Measurements from ENCODE around the gene VPS26C. TPM values are rescaled to one million over a fixed set of nuclear protein-coding genes. Genes with fewer than 3 reads are reported as not detected.
"Not testable (repeated sequence)": the region's sequence is repeated elsewhere in the genome, so short reads cannot be mapped to it uniquely, and the experiment has no call there.

VPS26C gene
- total RNA-seq, 2 donors from 2014 or later, result 68.9 to 69.0 TPM

DNA sequence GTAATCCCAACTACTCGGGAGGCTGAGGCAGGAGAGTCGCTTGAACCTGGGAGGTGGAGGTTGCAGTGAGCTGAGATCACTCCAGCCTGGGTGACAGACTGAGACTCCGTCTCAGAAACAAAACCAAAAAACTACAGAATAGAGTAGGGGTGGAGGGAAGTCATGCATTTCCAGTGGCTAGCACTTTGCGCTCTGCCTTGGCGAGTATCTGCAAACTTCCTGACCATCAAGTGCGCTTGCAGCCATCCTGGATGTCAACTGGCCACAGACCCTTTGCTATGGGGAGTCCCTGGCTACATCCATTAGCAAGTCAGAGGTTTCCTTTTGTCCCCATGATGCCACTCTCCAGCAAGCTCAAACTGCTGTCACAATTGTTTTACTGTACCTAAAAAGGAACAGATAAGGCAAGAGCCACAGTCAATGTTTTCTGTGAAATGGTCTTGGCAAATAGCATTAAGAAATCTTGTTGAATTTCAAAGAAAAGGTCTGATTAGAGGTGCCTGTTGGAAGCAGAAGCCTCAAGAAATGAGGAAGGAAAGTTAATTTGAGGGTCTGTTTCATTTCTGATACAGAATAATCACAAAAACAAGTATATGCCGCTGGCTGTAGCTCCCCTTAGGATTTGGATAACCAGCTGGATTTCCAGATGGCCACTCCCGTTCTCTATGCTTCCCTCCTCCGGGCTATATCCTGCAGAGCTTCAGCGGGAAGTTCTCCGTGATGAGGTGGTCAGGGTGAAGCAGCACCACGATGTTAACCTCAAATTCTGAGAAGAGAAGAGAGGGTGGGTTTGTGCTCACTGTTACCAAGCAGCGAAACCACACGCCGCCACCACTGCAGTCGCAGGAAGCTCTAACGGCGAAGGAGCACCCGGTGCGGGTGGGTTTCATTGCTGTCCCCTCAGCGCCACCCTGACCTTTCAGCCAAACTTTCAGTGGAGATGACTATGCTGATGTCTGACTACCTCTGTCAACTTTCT is 42.0 kb downstream of the VPS26C start:
- DNase-seq (ENCODE audit: low spot score in 2 of 2) (peak; percentile 38 to 79), ATAC-seq (peak; percentile 25 to 63)
- peaks cover 36 to 62% of the 10 kb centered on the region in 2 donors for H3K36me3 Mint-ChIP-seq
- no peaks in the 10 kb centered on the region for H3K9me3 Mint-ChIP-seq
- H3K27ac Mint-ChIP-seq, result peak overlapping the region; percentile 66 to 96

DNA sequence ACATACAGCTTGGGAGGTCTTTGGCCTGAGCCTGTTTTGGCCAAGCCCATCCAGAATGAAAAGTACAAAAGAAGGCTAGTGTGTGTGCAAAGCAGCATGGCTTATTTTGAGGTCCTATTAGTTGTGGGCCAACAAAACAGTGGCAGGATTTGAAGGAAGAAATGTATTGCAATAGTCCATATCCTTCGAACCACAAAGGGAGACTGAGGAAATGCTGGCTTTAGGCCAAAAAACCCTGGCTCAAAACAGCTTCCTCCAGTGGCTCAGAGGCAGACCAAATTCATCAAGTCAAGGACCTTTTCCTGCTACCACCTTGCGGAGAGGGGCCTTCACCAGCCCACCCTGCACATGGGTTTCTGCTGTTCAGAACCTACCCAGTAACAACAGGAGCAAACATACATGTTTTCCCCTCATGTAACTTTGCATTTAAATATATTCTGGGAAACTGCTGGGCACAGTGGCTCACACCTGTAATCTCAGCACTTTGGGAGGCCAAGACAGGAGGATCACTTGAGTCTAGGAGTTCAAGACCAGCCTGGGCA is 43.3 kb downstream of the VPS26C start:
- peaks cover 40 to 75% of the 10 kb centered on the region in 2 donors for H3K36me3 Mint-ChIP-seq

DNA sequence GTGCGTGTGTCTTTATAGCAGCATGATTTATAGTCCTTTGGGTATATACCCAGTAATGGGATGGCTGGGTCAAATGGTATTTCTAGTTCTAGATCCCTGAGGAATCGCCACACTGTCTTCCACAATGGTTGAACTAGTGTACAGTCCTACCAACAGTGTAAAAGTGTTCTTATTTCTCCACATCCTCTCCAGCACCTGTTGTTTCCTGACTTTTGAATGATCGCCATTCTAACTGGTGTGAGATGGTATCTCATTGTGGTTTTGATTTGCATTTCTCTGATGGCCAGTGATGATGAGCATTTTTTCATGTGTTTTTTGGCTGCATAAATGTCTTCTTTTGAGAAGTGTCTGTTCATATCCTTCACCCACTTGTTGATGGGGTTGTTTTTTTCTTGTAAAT is 44.9 kb downstream of the VPS26C start:
- H3K27ac Mint-ChIP-seq, result peak overlapping the region in 1 of 2 donors; percentile 96

More for the DNA sequence above, 43.3 kb downstream of the VPS26C start:
- DNase-seq (ENCODE audit: low spot score in 2 of 2), result no peak
- no peaks in the 10 kb centered on the region for H3K9me3 Mint-ChIP-seq
- H3K27ac Mint-ChIP-seq, result no peak overlapping the region
- ATAC-seq, result no peak

DNA sequence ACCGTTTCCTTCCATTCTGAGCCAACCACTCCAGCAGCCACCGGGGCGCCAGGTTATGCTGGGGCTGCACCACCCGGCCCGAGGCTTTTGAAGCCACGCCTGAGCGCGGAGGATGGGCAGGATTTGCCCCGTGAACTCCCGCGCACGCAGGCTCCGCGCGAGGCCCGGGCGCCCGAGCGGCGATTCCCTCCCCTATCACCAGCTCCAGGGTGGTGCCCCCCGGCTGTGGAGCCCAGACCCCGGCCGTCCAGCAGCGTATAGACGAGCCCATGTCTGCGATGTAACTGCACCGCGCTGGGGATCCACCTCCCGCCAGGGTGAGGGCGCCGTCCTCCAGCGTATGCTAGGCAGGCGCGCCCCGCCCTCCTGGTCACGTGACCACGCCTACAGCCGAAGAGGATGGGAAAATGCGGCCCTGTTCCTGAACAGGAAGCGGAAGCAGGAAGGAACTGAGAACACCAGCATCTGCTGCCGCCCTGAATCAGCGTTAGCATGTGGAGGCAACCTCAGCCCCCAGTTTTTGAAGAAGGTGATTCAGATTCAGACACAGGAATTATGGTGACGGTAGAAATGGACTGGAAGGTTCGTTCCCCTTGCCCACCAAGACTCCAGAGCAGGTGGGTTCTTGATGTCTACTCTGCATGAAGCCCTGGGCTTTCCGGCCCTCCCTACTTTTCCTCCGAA is 46.0 kb downstream of the VPS26C start:
- Mint-ChIP-seq H3K36me3 (peaks cover 24 to 57% of the 10 kb centered on the region in 2 donors), H3K9me3 (no peaks in the 10 kb centered on the region), H3K27ac (peak overlapping the region; percentile 94 to 96)
- ATAC-seq, result peak; percentile 84 to 86
- peak; percentile 94 to 96 for DNase-seq (ENCODE audit: low spot score in 2 of 2)

More for the DNA sequence above, 44.9 kb downstream of the VPS26C start:
- H3K36me3 Mint-ChIP-seq, result peaks cover 31 to 65% of the 10 kb centered on the region in 2 donors
- ATAC-seq; DNase-seq (ENCODE audit: low spot score in 2 of 2); H3K9me3 Mint-ChIP-seq: not testable (repeated sequence)

DNA sequence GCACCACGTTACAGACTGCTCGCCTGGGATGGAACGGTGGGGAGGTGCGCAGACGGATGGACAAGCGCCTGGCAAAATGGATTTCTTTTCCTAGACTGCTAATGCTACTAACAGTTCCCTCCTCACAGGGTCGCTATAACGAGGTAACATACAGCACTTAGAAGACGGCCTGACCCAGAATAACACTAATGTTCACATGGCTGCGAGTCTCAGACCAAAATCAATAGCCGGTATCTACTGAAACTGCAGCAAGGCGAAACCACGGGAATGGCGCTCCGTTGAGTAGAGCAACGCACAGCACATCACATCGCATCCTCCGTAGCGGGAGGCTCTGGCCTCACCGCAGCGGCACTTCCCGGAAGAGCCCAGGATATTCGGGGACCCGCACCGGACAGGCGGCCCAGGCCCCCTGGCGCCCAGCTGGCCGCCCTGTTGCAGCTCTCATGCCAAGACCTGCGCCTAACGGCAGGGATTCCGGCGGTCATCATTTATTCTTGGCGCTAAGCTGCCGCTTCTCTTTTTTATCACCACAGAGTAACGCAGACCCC is 46.6 kb downstream of the VPS26C start:
- Mint-ChIP-seq H3K9me3 (no peaks in the 10 kb centered on the region), H3K36me3 (peaks cover 24 to 51% of the 10 kb centered on the region in 2 donors), H3K27ac (peak overlapping the region; percentile 94 to 96)
- DNase-seq (ENCODE audit: low spot score in 2 of 2) (peak; percentile 26 to 66), ATAC-seq (peak; percentile 46 to 54)

DNA sequence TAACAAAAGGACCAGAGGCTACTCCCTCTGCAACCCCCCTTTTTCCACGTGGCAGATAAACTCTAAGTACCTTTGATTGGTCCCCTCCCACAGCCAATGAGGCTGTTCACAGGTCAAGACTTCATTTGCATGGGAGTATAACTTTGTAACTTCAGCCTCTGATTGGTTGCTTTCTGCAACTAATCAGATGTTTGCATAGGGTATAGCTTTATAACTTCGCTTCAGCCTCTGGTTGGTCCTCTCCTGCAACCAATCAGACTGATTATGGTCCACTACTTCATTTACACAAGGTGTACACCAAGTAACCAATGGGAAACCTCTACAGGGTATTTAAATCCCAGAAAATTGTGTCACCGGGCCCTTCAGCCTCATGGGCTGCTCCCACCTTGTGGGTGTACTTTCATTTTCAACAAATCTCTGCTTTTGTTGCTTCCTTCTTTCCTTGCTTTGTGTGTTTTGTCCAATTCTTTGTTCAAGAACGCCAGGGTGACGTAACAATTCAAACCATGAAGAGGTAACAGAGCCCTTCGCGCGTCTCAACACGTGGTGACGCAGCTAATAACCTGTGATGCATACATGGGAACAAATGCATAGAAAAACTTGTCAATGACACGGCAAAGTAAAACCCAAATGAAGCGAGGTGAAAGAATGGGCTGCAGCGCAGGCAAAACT is 47.2 kb downstream of the VPS26C start:
- DNase-seq (ENCODE audit: low spot score in 2 of 2) (no peak), ATAC-seq (no peak)

DNA sequence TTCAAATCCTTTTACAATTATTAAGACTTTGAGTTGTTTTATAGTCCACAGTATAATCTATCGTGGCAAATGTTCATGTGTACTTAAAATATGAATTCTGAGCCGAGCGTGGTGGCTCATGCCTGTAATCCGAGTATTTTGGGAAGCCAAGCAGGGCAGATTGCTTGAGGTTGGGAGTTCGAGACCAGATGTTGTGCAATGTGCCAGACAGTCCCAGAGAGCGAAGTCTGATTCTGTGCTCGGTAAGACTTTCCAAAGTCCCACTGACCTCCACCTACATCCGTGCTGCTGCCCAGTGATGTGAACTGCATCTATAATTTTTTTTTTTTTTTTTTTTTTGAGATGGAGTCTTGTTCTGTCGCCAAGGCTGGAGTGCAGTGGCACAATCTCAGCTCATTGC is 52.2 kb downstream of the VPS26C start:
- ATAC-seq, result no peak
- Mint-ChIP-seq H3K9me3 (peaks cover 0 to 9% of the 10 kb centered on the region in 2 donors), H3K36me3 (peaks cover 2 to 13% of the 10 kb centered on the region in 2 donors), H3K27ac (no peak overlapping the region)
- DNase-seq (ENCODE audit: low spot score in 2 of 2), result no peak

More for the DNA sequence above, 47.2 kb downstream of the VPS26C start:
- H3K9me3 Mint-ChIP-seq, result no peaks in the 10 kb centered on the region
- peak overlapping the region; percentile 94 to 96 for H3K27ac Mint-ChIP-seq
- peaks cover 24 to 45% of the 10 kb centered on the region in 2 donors for H3K36me3 Mint-ChIP-seq

DNA sequence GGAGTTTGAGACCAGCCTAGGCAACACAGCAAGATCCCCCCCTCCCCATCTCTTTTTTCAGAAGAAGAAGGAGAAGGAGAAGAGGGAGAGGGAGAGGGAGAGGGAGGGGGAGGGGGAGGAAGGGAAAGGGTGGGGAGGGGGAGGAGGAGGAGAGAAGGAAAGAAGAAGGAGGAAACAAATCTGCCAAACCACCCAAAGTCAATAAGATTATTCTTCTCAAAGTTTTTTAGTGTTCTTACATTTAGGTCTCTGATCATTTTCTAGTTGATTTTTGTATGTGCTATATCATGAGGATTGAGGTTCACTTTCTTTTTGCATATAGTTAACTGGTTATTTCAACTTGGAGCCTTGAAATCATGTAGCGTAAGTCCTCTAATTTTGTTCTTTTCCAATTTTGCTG is 56.3 kb downstream of the VPS26C start:
- Mint-ChIP-seq H3K9me3 (peaks cover 0 to 9% of the 10 kb centered on the region in 2 donors), H3K27ac (no peak overlapping the region), H3K36me3 (no peaks in the 10 kb centered on the region)
- no peak for ATAC-seq
- DNase-seq (ENCODE audit: low spot score in 2 of 2), result no peak

DNA sequence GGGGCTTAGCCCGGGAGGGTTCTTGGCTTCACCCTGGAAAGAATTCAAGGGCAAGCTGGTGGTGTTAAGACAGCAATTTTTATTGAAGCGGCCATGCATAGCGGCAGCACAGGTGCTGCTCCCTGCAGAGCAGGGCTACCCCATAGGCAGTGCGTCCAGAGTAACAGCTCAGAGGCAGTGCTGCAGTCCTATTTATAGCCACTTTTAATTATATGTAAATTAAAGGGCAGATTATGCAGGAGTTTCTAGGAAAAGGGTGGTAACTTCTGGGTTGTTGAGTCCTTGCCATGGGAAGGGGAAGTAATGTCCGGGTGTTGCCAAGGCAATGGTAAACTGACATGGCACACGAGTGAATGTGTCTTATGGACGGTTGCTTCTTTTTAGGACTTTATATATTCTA is 57.0 kb downstream of the VPS26C start:
- ATAC-seq, result no peak
- peaks cover 0 to 9% of the 10 kb centered on the region in 2 donors for H3K9me3 Mint-ChIP-seq
- DNase-seq (ENCODE audit: low spot score in 2 of 2), result no peak
- no peaks in the 10 kb centered on the region for H3K36me3 Mint-ChIP-seq
- H3K27ac Mint-ChIP-seq, result no peak overlapping the region

DNA sequence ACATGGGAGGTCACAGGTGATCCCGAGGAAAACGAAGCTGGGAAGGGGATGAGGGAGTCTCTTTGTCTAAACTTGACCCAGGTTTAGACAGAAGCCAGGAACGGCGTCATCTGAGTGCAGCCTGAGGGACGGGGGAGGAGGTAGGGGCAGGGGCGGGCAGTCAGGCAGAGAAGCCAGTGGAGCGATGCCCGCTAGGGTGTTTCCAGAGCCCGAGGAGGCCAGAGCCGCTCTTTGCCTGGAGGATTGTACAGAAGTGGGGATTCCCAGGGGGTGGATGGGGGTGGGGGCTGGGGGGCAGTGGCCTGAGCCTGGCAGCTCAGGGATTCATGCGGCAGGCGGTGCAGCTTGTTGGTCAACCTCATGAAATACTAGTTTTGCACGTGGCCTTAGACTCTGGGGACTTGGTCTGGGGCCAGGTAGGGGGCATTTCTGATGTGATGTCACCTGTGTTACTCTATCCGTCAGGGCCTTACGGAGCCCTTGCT is 58.4 kb downstream of the VPS26C start:
- ATAC-seq (no peak), DNase-seq (ENCODE audit: low spot score in 2 of 2) (no peak)
- Mint-ChIP-seq H3K27ac (peak overlapping the region in 1 of 2 donors; percentile 90), H3K36me3 (no peaks in the 10 kb centered on the region), H3K9me3 (peaks cover 0 to 9% of the 10 kb centered on the region in 2 donors)

DNA sequence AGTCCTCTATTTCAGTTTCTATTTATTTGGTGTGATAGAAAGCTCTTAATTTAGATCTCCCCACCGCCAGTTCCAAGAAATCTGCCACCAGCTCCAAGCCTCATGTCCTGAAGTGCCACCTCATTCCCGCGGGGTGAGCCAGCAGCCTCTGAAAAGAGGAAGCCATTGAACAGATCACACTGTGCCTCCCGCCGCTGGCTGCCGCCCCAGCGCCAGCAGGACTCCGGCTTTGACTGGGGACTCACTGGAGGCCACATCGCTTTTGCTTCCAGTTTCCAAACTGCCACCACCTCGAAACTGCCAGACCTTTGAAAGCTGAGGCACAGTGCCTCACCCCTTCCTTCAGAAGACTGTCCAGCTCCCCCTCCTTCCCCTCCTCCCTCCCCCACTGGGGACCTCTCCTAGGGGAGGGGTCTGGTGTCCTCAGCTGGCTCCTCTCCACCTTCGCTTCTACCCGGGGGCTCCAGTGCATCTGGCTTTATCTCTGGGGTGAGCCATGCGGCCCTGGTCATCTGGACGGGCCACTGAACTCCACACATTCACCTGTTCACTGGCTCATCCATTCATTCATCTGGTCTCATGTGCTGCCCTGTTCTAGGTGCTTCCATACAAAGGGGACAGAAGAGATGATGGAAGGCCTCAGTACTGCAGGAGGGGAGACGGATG is 58.9 kb downstream of the VPS26C start:
- H3K27ac Mint-ChIP-seq, result peak overlapping the region; percentile 90 to 91
- peak in 1 of 2 donors; percentile 31 for DNase-seq (ENCODE audit: low spot score in 2 of 2)
- peak; percentile 80 to 83 for ATAC-seq
- no peaks in the 10 kb centered on the region for H3K36me3 Mint-ChIP-seq
- H3K9me3 Mint-ChIP-seq, result peaks cover 0 to 9% of the 10 kb centered on the region in 2 donors

DNA sequence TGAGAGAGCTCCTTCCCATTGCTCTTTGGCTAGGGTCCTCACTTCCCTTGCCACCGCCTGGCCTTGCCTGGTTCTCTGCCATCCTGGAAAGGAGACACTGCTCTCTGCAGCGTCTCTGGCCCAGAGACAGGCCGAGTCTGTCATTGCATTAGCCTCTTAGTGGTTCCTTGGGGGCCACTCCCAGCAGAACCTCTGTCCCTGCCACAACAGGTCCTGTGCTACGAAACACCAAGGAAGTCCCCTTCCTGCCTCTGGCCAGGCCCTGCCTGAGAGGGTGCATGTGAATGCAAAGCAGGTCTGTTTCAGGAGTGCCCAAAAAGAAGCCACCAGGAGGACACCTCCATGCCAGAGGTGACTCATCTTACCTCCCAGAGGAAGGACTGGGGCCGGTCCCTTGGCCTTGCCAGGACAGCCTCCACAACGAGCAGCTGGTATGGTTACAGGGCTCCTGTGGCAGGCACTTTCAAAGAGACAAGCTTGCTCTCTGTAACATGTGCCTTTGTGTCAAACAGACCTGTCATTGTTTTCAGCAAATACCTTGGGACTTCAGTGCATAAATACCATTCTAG is 59.6 kb downstream of the VPS26C start:
- DNase-seq (ENCODE audit: low spot score in 2 of 2), result peak in 1 of 2 donors; percentile 75
- peaks cover 0 to 9% of the 10 kb centered on the region in 2 donors for H3K9me3 Mint-ChIP-seq
- H3K27ac Mint-ChIP-seq, result peak overlapping the region; percentile 46 to 90
- H3K36me3 Mint-ChIP-seq, result peaks cover 1 to 5% of the 10 kb centered on the region in 2 donors
- ATAC-seq, result peak; percentile 56 to 88

DNA sequence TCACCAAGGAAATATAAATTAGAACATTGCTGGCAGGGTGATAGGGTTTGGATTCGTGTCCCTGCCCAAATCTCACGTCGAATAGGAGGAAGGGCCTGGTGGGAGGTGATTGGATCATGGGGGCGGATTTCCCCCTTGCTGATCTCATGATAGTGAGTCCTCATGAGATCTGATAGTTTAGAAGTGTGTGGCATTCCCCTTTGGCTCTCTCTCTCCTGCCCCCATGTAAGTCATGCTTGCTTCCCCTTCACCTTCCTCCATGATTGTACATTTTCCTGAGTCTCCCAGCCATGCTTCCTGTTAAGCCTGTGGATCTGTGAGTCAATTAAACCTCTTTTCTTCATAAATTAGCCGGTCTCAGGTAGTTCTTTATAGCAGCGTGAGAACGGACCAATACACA is 60.6 kb downstream of the VPS26C start:
- Mint-ChIP-seq H3K36me3 (peaks cover 7 to 11% of the 10 kb centered on the region in 2 donors), H3K27ac (no peak overlapping the region), H3K9me3 (peaks cover 0 to 2% of the 10 kb centered on the region in 2 donors)
- ATAC-seq (no peak), DNase-seq (ENCODE audit: low spot score in 2 of 2) (no peak)

DNA sequence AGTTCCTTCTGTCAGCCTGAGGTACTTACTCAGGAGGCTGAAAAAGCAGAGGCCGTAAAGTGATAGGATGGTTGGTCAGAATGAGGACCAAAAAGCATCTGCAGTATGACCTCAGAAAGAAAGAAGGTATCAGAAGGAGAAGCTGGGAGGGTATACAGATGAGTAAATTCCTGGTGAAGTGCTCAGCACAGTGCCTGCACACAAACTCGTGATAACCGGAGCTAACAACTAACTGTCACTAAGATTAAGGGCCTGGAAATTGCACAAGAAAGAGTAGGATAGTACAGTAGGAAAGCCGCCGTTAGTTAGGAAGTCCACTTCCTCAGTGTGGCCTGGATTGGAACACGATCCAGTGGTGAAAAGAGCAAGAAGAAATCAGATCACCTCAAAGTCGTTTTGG is 62.6 kb downstream of the VPS26C start:
- Mint-ChIP-seq H3K9me3 (no peaks in the 10 kb centered on the region), H3K27ac (no peak overlapping the region), H3K36me3 (peaks cover 7 to 16% of the 10 kb centered on the region in 2 donors)
- ATAC-seq (no peak), DNase-seq (ENCODE audit: low spot score in 2 of 2) (no peak)

Data from activated naive CD4-positive, alpha-beta T cell treated with anti-CD3 and anti-CD28 coated beads, Interleukin-2, amount 50 U/mL, for 72 hours (primary cell).